Right renal pelvis (tissue), 4 donors: Measurements from ENCODE around the gene CDK14. TPM values are rescaled to one million over a fixed set of nuclear protein-coding genes. Genes with fewer than 3 reads are reported as not detected.

Experiments used
- DNase-seq, 4 donors: peaks; one replicate each; pipeline ENCODE4 v3.0.0-alpha.2; 2013; ENCODE audit warnings: low read depth in 4 of 4, low spot score in 3 of 4, missing footprints in 1 of 4
- polyA plus RNA-seq, 4 donors: library from polyadenylated mRNA; unstranded; fragments of 120-200 nt; gene quantifications; one replicate each; pipeline ENCODE4 v1.2.1, GENCODE V29; 2013; ENCODE audit not compliant: insufficient read length in 4 of 4

Gene CDK14
- polyA plus RNA-seq, result 10 to 100 TPM; 30.3 to 39.1 (median 37.5) TPM

DNA sequence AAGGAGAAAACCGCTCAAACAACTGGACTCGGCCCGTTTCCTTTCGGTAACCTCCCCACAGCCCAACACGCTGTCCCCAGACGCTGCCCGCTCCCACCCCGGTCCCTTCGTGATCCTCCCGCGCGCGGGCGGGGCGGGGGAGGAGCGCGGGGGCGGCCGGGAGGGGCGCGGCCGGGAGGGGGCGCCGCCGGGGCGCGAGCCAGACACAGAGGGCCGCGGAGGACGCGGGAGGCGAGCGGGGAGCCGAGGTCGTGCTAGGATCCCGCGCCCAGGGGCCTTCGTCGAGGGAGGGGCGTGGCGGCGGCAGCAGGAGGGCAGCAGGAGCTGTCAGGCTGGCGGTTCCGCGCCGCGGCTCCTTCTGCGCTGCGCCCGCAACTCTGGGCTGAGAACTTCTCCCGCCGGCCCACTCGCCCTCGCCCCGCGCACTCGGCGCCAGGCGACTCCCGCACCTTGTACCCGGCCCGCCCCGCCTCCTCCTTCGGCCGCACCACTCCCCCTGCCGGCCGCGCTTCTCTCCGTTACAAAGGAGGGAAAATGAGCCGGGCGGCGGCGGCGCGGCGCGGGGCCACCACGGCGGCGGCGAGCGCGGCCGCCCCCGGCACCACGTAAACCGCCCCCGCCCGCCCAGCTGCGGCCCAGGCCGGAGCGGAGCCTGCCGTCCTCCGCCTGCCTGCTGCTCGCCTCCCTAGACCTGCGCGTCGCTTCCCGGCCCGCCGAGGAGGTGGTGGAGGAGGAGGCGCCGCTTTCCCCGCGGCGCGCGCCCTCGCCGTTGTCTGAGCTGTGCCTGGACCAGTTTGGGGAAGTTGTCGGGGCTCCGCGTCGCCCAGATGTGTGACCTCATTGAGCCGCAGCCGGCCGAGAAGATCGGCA is at the start of gene CDK14:
Gene CDK14, plus strand, starts transcription at position 521 of the 870 bp plus-strand sequence. Its CDS starts 307 bp downstream, at position 828.
- DNase-seq, result peak in 2 of 4 donors; percentile 49 to 54

- DNase-seq, result no peak
Measured at GRCh38 chr7:90551036-90551435, 45.1 kb upstream of the CDK14 start.

DNA sequence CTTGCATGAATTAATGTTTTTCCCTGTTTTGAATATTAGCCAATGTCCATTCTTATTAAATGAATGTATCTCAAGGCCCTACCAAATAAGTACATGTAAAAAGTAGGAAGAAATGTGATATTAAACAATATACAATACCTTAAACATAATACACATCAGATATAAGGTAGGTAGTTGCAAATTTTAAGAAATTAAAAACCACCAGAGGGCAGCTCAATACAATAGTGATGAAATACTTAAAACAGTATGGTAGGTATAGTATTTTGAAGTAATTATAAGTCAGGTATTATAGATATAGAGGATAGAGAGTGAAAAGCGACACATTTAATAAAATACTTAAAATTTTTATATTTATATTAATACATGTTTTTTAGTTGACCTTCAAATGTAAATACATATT is 43.6 kb upstream of the CDK14 start:
- no peak for DNase-seq

DNA sequence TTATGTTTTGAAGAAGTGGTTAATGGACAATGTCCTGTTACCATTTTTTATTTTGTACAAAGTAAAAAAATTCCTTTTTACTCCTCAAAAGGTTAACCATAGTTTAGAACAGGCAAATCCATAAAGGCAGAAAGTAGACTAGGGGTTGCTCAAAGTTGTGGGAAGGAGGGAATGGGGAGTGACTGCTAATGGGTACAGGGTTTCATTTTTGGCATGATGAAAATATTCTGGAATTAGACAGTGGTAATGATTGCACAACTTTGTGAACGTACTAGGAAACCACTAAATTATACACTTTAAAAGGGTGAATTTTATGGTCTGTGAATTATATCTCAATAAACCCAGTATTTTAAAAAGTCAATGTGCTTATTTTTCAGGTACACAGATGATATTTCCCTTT is 35.4 kb upstream of the CDK14 start:
- no peak for DNase-seq

DNA sequence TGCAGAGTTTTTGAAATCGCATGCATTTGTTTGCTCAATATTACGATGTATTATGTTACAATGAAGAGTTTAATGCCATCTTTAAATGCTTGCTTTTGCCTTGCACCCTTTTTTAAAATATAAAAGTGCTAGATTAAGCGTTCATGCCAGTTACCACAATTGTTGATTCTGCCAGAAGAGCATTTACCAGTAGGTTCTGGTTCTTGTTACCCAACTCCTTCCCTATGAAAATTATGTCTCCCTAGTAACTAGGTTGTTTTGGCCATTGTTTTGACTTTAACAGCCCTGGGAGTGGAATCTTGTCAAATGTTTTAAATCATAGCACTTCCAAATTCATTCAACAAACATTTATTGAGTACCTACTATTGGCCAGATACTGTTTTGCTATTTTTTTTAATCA is 32.8 kb upstream of the CDK14 start:
- no peak for DNase-seq

DNA sequence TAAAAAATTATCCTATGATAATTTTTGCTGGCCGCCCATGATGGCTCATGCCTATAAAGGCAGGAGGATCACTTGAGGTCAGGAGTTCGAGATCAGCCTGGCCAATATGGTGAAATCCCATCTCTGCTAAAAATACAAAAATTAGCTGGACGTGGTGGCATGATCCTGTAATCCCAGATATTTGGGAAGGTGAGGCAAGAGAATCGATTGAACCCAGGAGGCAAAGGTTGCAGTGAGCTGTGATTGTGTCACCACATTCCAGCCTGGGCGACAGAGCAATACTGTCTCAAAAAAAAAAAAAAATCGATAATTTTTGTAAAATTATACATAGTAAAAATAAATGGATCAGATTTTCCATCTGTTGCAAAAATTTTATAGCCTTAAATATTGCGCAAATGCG is 31.7 kb upstream of the CDK14 start:
- no peak for DNase-seq

GRCh38 chr7:90568213-90568612 is 27.9 kb upstream of the CDK14 start:
- no peak for DNase-seq

DNA sequence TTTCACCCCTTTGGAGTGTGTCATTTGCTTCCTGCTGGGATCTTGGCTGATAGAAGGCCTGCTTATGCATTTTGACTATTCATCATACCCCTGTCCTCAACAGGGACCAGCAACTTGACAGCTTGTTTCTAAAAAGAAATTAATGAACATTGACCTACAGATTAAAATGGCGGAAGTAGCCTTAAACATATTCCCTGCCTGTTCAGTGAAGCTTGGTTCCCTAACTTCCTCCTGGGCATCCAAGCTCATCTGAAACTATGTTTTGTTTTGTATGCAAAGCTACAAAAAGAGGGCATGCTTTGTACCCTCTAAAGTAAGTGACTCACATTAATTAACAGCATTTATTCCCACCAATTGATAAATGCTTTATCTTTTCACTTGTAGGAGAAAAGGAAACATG is 26.8 kb upstream of the CDK14 start:
- DNase-seq, result no peak

DNA sequence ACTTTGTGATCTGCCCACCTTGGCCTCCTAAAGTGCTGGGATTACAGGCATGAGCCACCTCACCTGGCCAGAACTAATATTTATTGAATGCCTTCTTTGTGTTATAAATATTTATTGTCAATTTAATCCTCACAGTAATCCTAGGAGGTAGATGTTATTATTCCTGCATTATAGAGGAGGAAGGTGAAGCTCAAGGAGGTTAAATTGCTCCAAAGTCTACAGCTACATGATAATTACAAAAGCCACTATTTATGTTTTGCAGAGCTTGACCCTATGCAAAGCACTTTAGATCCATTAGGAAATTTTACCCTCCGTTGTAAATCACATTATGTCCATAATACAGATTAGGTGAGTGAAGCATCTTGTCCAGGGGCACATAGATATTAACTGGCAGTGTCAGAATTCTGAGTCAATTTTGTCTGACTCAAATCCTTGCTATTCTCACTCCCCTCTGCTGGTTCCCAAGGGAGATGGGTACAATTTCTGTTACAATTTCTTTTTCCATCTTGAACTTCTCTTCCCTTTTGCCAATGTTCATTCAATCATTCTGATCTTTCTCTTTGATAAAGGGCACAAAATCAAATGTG is 25.7 kb upstream of the CDK14 start:
- no peak for DNase-seq

- DNase-seq, result no peak
Measured at GRCh38 chr7:90574146-90574819, 21.8 kb upstream of the CDK14 start.

DNA sequence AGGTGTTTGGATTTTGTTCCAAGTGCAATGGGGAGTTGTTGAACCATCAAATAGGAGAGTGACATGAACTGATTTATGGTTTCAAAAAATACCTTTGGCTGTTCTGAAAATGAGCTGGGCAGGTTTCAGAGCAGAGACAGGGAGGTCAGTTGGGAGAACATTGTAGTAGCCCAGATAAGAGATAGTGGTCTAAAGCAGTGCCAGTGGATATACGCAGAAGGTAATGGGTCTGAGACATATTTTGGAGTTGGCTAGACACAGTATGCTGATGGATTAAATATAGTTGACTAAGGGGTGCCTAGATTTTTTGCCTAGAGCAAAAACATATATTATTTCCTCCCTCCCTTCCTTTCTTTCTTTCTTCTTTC is 21.3 kb upstream of the CDK14 start:
- no peak for DNase-seq

DNA sequence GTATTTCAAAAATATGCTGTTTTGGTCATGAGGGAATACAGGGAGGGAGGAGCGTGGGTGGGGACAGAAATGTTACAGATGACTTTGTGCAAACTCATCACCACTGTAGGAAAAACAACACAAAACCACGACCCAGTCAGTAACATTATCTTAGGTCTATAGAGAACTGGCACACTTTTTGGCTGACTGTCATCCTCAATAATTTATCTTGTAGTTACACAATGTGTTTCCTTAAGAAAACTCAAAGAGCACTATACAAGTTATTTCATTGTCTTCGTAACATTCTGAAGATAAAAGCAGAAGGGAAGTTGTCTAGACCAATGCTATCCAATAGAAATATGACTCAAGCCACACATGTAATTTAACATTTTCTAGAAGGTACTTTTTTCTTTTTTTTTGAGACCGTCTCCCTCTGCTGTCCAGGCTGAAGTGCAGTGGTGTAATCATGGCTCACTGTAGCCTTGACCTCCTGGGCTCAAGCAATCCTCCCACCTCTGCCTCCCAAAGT is 16.9 kb upstream of the CDK14 start:
- DNase-seq, result no peak

- DNase-seq, result no peak
Measured at GRCh38 chr7:90580051-90580450, 16.1 kb upstream of the CDK14 start.

- DNase-seq, result no peak
Measured at GRCh38 chr7:90582164-90582563, 14.0 kb upstream of the CDK14 start.

DNA sequence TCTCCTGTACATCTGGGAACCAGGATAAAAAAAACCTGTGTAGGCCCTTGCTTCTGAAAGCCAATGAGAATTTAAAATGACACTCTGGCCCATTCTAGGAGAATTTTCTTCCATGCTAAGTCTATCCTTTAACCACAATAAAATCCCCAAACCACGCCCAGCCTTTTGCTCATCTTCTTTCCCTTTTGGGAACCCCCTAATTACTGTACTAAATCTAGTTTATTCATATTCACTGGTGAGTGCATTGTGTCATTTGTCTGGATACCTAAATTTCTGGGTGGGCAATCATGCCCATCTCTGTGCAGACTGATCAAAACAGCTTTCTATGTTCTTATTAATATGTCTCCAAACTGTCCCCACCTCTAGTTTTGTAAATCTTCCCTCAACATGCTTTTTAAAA is 11.7 kb upstream of the CDK14 start:
- DNase-seq, result no peak

- DNase-seq, result no peak
Measured at GRCh38 chr7:90586091-90586490, 10.0 kb upstream of the CDK14 start.

GRCh38 chr7:90587766-90588165 is 8.4 kb upstream of the CDK14 start:
- no peak for DNase-seq

DNA sequence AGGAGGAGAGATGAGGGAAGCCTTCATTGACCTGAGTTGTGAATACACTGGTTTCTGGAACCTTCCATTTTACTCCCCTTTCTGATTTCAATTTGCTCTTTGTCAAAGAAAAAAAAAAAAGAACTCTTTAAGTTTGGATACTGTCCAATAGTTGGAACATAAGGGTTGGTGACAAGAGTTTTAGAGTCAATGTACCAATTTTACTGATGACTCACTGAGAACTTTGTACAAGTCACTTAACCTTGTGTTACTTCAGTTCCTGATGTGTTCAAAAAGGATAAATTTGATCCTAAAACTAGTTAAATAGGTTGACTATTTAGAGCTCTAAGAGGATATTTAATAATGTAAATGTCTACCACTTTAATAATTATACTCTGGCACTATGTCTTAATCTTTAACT is 4.1 kb upstream of the CDK14 start:
- DNase-seq, result no peak

DNA sequence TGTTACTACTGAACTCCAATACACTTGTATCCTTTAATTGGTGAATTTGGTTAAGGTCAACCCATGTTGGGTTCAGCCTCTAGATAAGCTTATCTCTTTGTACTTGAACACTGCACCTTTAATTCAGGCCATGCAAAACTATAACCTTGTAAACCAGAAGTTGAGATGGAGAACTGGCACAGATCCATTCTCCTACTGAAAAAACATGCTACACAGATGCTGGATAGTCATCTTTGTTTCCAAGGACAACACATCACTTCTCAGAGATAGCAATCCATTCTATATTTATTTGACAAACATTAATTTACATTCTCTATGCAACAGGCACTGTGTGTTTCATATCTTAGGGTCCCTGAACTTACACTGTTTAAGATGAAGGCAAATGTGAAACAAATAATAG is 2.9 kb upstream of the CDK14 start:
- no peak for DNase-seq

DNA sequence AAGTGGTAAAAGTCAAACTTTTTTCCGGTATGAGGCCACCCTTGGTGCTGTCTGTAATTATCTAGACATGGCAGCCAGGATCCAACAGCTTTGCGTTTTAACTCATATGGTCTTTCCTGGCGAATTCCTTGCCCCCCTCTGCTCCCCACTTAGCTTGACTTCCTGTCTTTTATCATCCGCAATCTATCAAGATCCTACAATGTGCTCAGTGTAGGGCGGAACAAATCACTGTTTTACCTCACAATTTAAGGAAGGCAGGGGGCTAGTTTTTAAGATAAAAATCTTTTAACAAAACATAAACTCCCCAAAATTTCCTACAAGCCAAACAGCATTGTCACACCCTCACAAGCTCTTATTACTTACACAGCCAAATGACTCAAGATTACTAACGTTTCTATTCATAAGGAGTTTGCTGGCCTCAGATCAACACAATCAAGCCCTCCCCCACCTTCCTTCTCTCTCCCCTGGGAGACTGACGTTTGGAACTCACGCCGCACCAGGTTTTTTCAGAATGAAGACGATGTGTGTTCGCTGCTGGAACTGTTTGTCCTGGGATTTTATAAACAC is 1.3 kb upstream of the CDK14 start:
- peak in 2 of 4 donors; percentile 20 to 30 for DNase-seq

DNA sequence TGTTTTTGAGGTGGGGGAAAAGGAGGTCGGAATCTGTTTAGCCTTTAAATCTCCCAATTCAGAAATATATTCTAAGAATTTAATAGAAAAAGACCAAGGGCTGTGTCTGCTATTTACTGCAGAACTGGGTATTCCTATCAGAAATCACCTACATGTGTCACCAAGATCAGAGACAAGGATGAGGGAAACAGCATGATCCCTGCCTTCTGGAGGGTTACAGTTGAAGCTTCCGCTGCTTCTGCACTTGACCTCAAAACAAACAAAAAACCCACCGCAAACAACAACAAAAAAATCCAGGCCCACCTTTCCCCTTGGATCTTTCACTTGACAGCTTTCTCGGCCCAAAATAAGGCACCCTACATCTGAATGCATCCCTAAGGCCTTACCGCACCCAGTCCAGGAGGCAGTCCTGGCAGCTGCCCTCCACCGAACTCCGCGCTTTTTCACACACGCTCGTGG is 750 bp upstream of the CDK14 start:
- DNase-seq, result peak in 1 of 4 donors; percentile 13
